ENCODE data around the gene ANKAR.
"Not testable (repeated sequence)": the region's sequence is repeated elsewhere in the genome, so short reads cannot be mapped to it uniquely, and the experiment has no call there.

Gene ANKAR

DNA sequence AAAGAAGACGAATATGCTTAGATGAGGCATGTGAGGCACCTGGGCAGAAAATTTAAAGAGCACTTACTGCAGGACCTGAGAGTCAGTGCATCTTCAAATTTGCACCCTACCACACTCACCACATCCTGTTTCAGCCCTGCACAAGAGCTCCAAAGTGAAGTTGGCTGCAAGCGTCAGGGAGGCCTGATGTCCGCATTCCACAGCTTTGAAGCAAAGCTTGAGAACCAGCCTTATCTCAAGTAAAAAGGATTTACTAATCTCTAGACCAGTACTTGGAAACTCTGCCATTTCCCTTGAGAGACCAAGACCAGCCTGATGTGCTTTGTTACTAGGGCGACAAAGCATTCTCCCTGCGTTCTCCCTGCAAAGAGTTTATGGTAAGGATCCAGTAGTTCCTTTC, 16.6 kb upstream of the ANKAR start:
- in situ Hi-C loops (cut with MboI; ENCODE audit: low sequenced_read_pairs) = loop anchor here (25.0 kb wide), 1 partner anchor 404 kb away; the partner anchor contains the start of gene MSTN

DNA sequence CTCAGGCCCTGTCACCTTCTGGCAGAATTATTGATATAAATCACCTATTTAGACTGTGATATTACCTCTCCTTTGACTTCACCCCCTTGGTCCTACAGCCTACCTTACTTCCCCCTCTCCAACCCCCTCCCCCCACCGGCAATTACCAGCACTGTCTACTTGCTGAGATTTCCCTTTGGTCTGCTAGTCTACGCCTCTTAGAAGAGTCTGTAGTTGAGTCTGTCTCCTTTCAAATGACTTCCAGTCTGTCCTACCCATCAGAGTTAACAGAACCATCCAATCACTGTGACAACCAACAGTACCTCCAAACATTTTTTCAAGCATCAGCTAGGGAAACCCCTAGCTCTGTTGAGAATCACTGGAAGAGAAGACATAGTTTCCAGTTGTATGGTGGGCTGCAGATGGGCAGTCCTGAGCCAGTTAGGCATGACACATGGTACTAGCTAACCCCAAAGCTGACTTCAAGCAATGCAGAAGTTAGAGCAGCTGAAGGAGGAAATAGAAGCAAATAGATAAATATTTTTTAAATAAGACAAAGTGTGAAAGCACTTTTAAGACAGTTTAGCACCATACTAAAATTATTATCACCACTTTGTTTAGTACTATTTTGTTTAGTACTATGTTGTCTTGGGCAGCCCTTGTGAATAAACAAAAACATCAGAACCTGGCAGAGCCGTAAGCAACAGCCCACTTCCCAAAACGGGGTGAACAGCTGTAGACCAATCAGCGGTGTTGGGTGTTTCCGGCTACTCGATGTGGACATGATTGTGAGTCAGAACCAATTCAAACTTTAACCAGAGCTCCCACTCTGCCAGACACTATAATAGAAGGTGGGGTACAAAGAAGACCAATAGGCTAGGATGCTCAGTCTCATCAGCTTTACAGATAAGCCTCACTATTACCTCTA, 15.9 kb upstream of the ANKAR start:
- in situ Hi-C loops (cut with MboI; ENCODE audit: low sequenced_read_pairs) = loop anchor here (25.0 kb wide), 1 partner anchor 404 kb away; the partner anchor contains the start of gene MSTN

- in situ Hi-C loops (cut with MboI; ENCODE audit: low sequenced_read_pairs) = loop anchor here (25.0 kb wide), 1 partner anchor 403 kb away; the partner anchor contains the start of gene MSTN
Measured at GRCh38 chr2:189659734-189660133, 14.7 kb upstream of the ANKAR start.

- in situ Hi-C loops (cut with MboI; ENCODE audit: low sequenced_read_pairs) = loop anchor here (25.0 kb wide), 1 partner anchor 402 kb away; the partner anchor contains the start of gene MSTN
Measured at GRCh38 chr2:189660803-189661147, 13.7 kb upstream of the ANKAR start.

DNA sequence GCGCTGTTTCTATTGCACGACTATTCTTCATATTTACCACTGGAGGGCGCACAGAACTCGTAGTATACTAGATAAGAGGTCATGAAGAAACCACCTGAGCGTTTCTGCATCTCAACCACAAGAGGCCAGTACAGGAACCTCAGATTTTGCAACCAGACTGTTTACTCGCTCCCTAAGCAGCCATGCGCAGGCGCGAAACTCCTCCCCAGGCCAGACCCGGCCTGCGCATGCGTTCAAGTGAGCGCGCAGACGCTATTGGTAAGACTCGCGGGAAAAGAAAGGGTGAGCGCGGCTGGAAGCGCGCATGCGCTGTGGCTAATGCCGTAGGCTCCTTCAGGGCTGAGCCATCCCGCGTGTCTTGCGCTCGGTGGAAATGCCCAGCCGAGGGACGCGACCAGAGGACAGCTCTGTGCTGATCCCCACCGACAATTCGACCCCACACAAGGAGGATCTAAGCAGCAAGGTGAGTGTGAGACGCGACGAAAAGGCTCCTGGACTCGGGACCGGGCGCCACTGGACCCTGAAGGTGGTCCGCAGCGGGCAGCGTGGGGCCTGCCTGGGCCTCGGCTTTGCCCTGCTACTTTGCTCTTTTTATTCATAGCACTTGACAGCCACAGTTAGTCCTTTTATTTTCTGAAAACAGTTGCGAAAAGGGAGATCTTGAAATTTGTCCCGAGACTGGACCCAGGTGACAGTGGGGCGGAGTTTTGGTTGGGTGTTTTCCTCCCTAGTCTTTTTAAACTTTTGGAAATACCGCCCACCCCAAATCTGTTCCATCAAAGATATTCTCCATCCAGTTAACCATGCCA, 13.1 kb upstream of the ANKAR start, which contains the start of gene ASNSD1:
Gene ASNSD1 (plus strand): TSS at position 312 of the 809 bp plus-strand sequence. CDS start 4,674 bp downstream, outside the sequence.
- in situ Hi-C loops (cut with MboI; ENCODE audit: low sequenced_read_pairs) = loop anchor here (25.0 kb wide), 1 partner anchor 401 kb away; the partner anchor contains the start of gene MSTN

GRCh38 chr2:189661957-189662321, 12.5 kb upstream of the ANKAR start:
- in situ Hi-C loops (cut with MboI; ENCODE audit: low sequenced_read_pairs) = loop anchor here (25.0 kb wide), 1 partner anchor 400 kb away; the partner anchor contains the start of gene MSTN

GRCh38 chr2:189662669-189663226, 11.7 kb upstream of the ANKAR start:
- in situ Hi-C loops (cut with MboI; ENCODE audit: low sequenced_read_pairs) = loop anchor here (25.0 kb wide), 1 partner anchor 400 kb away; the partner anchor contains the start of gene MSTN

DNA sequence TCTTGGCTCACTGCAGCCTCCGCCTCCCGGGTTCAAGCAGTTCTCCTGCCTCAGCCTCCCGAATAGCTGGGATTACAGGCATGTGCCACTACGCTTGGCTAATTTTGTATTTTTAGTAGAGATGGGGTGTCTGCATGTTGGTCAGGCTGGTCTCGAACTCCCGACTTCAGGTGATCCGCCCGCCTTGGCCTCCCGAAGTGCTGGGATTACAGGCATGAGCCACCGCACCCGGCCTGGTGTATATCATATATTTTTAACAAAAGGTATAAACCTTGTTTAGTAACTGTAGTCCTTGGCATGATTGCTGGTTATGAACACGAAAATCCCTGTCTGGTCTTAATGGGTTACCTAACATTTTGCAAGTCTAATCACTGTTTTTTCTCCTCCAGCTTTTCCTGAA, 11.2 kb upstream of the ANKAR start:
- in situ Hi-C loops (cut with MboI; ENCODE audit: low sequenced_read_pairs) = loop anchor here (25.0 kb wide), 1 partner anchor 399 kb away; the partner anchor contains the start of gene MSTN

DNA sequence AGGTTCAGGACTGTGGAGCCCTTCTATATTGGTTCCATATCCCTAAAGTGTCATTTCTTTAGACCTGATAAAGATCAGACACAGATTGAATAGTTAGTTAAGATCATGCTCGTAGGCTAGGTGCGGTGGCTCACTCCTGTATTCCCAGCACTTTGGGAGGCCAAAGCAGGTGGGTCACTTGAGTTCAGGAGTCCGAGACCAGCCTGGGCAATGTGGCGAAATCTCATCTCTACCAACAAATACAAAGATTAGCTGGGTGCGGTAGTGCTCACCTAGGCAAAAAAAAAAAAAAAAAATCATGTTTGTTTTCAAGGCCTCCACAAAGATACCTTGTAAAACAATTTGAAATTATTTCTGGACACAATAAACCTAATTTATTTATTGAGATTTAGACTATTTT, 4.6 kb upstream of the ANKAR start:
- in situ Hi-C loops (cut with MboI; ENCODE audit: low sequenced_read_pairs) = loop anchor here (25.0 kb wide), 1 partner anchor 392 kb away; the partner anchor contains the start of gene MSTN

GRCh38 chr2:189673661-189674373, 653 bp upstream of the ANKAR start:
- in situ Hi-C loops (cut with MboI; ENCODE audit: low sequenced_read_pairs) = loop anchor here (25.0 kb wide), 1 partner anchor 388 kb away; the partner anchor contains the start of gene MSTN

GRCh38 chr2:189676471-189676870, 2.0 kb downstream of the ANKAR start:
- in situ Hi-C loops (cut with MboI; ENCODE audit: low sequenced_read_pairs) = no loop called here

DNA sequence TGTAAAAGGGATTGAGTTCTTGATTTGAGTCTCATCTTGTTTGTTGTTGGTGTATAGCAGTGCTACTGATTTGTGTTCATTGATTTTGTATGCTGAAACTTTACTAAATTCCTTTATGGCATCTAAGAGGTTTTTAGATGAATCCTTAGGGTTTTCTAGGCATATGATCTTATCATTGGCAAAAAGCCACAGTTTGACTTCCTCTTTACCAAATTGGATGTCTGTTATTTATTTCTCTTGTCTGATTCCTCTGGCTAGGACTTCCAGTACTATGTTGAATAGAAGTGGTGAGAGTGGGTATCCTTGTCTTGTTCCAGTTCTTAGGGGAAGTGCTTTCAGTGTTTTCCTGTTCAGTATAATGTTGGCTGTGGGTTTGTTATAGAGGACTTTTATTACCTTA, 4.8 kb downstream of the ANKAR start:
- in situ Hi-C loops (cut with MboI; ENCODE audit: low sequenced_read_pairs) = no loop called here

- in situ Hi-C loops (cut with MboI; ENCODE audit: low sequenced_read_pairs) = no loop called here
Measured at GRCh38 chr2:189681203-189681602, 6.7 kb downstream of the ANKAR start.

- in situ Hi-C loops (cut with MboI; ENCODE audit: low sequenced_read_pairs) = no loop called here
Measured at GRCh38 chr2:189681903-189682302, 7.4 kb downstream of the ANKAR start.

DNA sequence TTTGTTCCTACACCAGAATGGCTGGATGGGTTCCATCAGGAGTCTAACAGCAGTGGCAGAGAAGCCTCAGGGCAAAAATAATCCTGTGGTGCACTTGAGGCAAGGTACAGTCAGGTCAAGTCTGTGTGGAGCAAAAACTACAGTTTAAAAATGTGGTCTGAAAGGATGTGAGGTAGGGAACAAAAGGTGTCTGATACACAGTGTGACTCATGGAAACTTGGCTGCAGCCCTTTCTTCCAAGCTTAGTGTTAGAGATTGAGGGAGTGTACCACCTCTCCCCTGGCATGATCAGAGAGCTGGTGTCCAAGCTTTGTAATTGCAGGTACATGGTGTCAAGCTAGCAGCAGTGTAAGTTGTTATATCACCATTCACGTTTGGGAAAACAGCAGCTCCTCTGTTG, 8.9 kb downstream of the ANKAR start:
- in situ Hi-C loops (cut with MboI; ENCODE audit: low sequenced_read_pairs) = no loop called here

- in situ Hi-C loops (cut with MboI; ENCODE audit: low sequenced_read_pairs) = no loop called here
Measured at GRCh38 chr2:189684811-189685210, 10.3 kb downstream of the ANKAR start.

GRCh38 chr2:189685540-189686229, 11.2 kb downstream of the ANKAR start:
- in situ Hi-C loops (cut with MboI; ENCODE audit: low sequenced_read_pairs) = no loop called here

DNA sequence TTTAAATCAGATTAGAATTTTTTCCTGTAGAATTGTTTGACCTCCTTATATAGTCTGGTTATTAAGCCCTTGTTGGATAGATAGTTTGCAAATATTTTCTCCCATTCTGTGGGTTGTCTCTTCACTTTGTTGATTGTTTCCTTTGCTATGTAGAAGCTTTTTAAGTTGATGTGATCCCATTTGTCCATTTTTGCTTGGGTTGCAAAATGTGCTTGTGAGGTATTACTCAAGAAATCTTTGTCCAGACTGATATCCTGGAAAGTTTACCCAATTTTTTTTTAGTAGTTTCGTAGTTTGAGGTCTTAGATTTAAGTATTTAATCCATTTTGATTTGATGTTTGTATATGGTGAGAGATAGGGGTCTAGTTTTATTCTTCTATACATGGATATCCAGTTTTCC, 13.3 kb downstream of the ANKAR start:
- in situ Hi-C loops (cut with MboI; ENCODE audit: low sequenced_read_pairs) = not testable (repeated sequence)

DNA sequence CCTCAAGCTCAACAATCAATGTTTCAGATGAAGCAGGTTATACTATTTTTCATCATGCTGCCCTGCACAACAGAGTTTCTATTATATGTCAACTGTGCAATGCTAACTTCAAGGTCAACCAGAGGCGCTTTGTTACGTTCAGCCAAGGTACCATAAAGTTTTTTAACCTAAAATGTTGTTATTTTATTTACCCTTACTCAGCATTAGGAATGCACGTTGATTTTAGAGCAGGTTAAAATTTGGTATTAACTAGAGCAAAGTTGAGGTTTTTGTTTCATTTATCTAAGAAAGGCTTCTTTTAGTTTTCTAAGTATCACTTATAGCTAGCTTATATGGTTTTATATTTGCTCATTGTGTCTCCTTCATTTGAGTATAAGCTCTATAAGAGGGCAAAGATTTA, 21.8 kb downstream of the ANKAR start:
- in situ Hi-C loops (cut with MboI; ENCODE audit: low sequenced_read_pairs) = no loop called here

Measured in HL-60/S4 (cell line).